A673 (cell line): Measurements from ENCODE around the gene SSB.

Experiments used
- EZH2 ChIP-seq: fragments of 200-600 bp; sonication (generic); IDR thresholded peaks from 2 replicates; pipeline ENCODE4 v1.6.1; 2017; ENCODE audit warnings: borderline replicate concordance, low read depth, mild to moderate bottlenecking, mixed read lengths, antibody characterized with exemption, low read length; ENCODE audit not compliant: poor library complexity, severe bottlenecking
- TF ChIP-seq, protein P1 (sequence below): fragments of 300-800, 200-600 bp; sonication (generic); conservative IDR thresholded peaks from 2 replicates; pipeline ENCODE4 v1.5.1; 2017; ENCODE audit warnings: low read depth, mild to moderate bottlenecking, antibody characterized with exemption, low read length, moderate library complexity, mixed read lengths

- TF ChIP-seq, protein P1, sequence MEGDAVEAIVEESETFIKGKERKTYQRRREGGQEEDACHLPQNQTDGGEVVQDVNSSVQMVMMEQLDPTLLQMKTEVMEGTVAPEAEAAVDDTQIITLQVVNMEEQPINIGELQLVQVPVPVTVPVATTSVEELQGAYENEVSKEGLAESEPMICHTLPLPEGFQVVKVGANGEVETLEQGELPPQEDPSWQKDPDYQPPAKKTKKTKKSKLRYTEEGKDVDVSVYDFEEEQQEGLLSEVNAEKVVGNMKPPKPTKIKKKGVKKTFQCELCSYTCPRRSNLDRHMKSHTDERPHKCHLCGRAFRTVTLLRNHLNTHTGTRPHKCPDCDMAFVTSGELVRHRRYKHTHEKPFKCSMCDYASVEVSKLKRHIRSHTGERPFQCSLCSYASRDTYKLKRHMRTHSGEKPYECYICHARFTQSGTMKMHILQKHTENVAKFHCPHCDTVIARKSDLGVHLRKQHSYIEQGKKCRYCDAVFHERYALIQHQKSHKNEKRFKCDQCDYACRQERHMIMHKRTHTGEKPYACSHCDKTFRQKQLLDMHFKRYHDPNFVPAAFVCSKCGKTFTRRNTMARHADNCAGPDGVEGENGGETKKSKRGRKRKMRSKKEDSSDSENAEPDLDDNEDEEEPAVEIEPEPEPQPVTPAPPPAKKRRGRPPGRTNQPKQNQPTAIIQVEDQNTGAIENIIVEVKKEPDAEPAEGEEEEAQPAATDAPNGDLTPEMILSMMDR: no peak
- no peak for TF ChIP-seq EZH2
These were observed 28.8 kb downstream of the SSB start, which contains the start of gene UBR3 for GRCh38 chr2:169827272-169828140.
